NB4 (cell line): ENCODE results near the gene IRX6.

ENCODE experiments used
- CTCF ChIP-seq: IDR thresholded peaks from one replicate; pipeline ENCODE4 v1.5.1; 2012; ENCODE audit warnings: low read depth, low read length
- MAX ChIP-seq: IDR thresholded peaks from 2 replicates; pipeline ENCODE4 v1.6.1; 2011; ENCODE audit warnings: low read depth, low read length
- MYC ChIP-seq: IDR thresholded peaks from 2 replicates; pipeline ENCODE4 v1.6.1; 2011; ENCODE audit warnings: low read depth, low read length
- POLR2A ChIP-seq: IDR thresholded peaks from 2 replicates; pipeline ENCODE4 v1.6.1; 2011; ENCODE audit warnings: mild to moderate bottlenecking; ENCODE audit not compliant: insufficient read length; ENCODE audit errors: extremely low read depth

GRCh38 chr16:55326261-55327092, 2.5 kb downstream of the IRX6 start:
- no peak for TF ChIP-seq CTCF
- TF ChIP-seq MAX, result no peak
- TF ChIP-seq POLR2A, result no peak
- TF ChIP-seq MYC, result no peak
